GM23338 (cell line): Measurements from ENCODE around the gene HOXA2. TPM values are rescaled to one million over a fixed set of nuclear protein-coding genes. Genes with fewer than 3 reads are reported as not detected.

ENCODE experiments used
- ATAC-seq: fragments of 200-7000 bp; cut with Tn5 transposase; 3 replicates; pipeline ENCODE4 v1.9.1; 2020
- DNase-seq: peaks from one replicate; pipeline ENCODE4 v3.0.0-alpha.2; 2015; ENCODE audit warnings: low spot score
- H2AFZ ChIP-seq: fragments of 200-600 bp; sonication (generic); 2 replicates; pipeline ENCODE4 v1.8.0; 2016; ENCODE audit warnings: antibody characterized with exemption, mild to moderate bottlenecking, moderate library complexity
- H3F3A ChIP-seq: fragments of 200-600 bp; sonication (generic); replicated peaks from 2 replicates; pipeline ENCODE4 v1.8.0; 2017; ENCODE audit warnings: antibody characterized with exemption, mixed run types, low read depth
- H3K27ac ChIP-seq: fragments of 200-600 bp; sonication (generic); 2 replicates; pipeline ENCODE4 v1.6.1; 2016; ENCODE audit warnings: low read depth
- H3K27me3 ChIP-seq: fragments of 200-600 bp; sonication (generic); 2 replicates; pipeline ENCODE4 v1.8.0; 2016; ENCODE audit warnings: mild to moderate bottlenecking, mixed run types, moderate library complexity; ENCODE audit not compliant: insufficient read depth
- H3K36me3 ChIP-seq: fragments of 200-600 bp; sonication (generic); 2 replicates; pipeline ENCODE4 v1.8.0; 2016; ENCODE audit warnings: mild to moderate bottlenecking; ENCODE audit not compliant: insufficient read depth
- H3K4me1 ChIP-seq: fragments of 200-600 bp; sonication (generic); 2 replicates; pipeline ENCODE4 v1.8.0; 2016; ENCODE audit warnings: mild to moderate bottlenecking, moderate library complexity; ENCODE audit not compliant: insufficient read depth
- H3K4me2 ChIP-seq: fragments of 200-600 bp; sonication (generic); 2 replicates; pipeline ENCODE4 v1.7.1; 2017; ENCODE audit warnings: mixed run types
- H3K4me3 ChIP-seq: fragments of 200-600 bp; sonication (generic); 2 replicates; pipeline ENCODE4 v1.6.1; 2016; ENCODE audit warnings: mixed run types
- H3K79me2 ChIP-seq: fragments of 200-600 bp; sonication (generic); replicated peaks from 2 replicates; pipeline ENCODE4 v1.8.0; 2017; ENCODE audit warnings: mild to moderate bottlenecking; ENCODE audit not compliant: insufficient read depth
- H3K9me2 ChIP-seq: fragments of 200-600 bp; sonication (generic); 2 replicates; pipeline ENCODE4 v1.8.0; 2017; ENCODE audit not compliant: insufficient read depth
- H4K20me1 ChIP-seq: fragments of 200-600 bp; sonication (generic); replicated peaks from 2 replicates; pipeline ENCODE4 v1.8.0; 2017; ENCODE audit warnings: mild to moderate bottlenecking; ENCODE audit not compliant: insufficient read depth
- H3K27ac Mint-ChIP-seq: 2 replicates; pipeline ENCODE4 v1.8.0; 2020; ENCODE audit warnings: inconsistent platforms, mild to moderate bottlenecking, moderate library complexity, mixed read lengths
- H3K27me3 Mint-ChIP-seq: 3 replicates; pipeline ENCODE4 v1.8.0; 2022; ENCODE audit warnings: low read depth, mild to moderate bottlenecking, moderate library complexity, mixed read lengths, inconsistent platforms; ENCODE audit not compliant: insufficient read depth, poor library complexity
- H3K36me3 Mint-ChIP-seq: 3 replicates; pipeline ENCODE4 v1.8.0; 2021; ENCODE audit warnings: low read depth, mild to moderate bottlenecking, inconsistent platforms, moderate library complexity, mixed read lengths
- H3K4me1 Mint-ChIP-seq: 3 replicates; pipeline ENCODE4 v1.8.0; 2020; ENCODE audit warnings: mild to moderate bottlenecking, inconsistent platforms, mixed read lengths
- H3K4me3 Mint-ChIP-seq: 3 replicates; pipeline ENCODE4 v1.8.0; 2021; ENCODE audit warnings: moderate library complexity, mild to moderate bottlenecking, inconsistent platforms, mixed read lengths
- H3K9me3 Mint-ChIP-seq: 3 replicates; pipeline ENCODE4 v1.8.0; 2020; ENCODE audit warnings: moderate library complexity, mild to moderate bottlenecking, inconsistent platforms, mixed read lengths
- CREB1 ChIP-seq: fragments of 250-450 bp; sonication (Bioruptor Pico); IDR thresholded peaks from 2 replicates; pipeline ENCODE4 v1.5.0; 2020; ENCODE audit warnings: low read depth, mild to moderate bottlenecking, moderate library complexity
- CTCF ChIP-seq, 2 experiments: fragments of 200-600 bp in 1 of 2; sonication (generic) in 1 of 2; conservative IDR thresholded peaks; 2 replicates each; pipeline versions ENCODE4 v1.5.1 to v1.6.1; 2016 to 2017; ENCODE audit warnings: antibody characterized with exemption in 2 of 2, low read depth in 2 of 2, mild to moderate bottlenecking in 2 of 2, moderate library complexity in 1 of 2
- ETS1 ChIP-seq: IDR thresholded peaks from 2 replicates; pipeline ENCODE4 v1.6.1; 2016; ENCODE audit warnings: antibody characterized with exemption
- EZH2 ChIP-seq: fragments of 200-600 bp; sonication (generic); IDR thresholded peaks from one replicate; pipeline ENCODE4 v1.8.0; 2017; ENCODE audit warnings: antibody characterized with exemption, mild to moderate bottlenecking, low read depth; ENCODE audit not compliant: unreplicated experiment
- EZH2phosphoT487 ChIP-seq: fragments of 200-600 bp; sonication (generic); IDR thresholded peaks from one replicate; pipeline ENCODE4 v1.8.1; 2018; ENCODE audit warnings: antibody characterized with exemption; ENCODE audit not compliant: unreplicated experiment
- JUNB ChIP-seq: IDR thresholded peaks from one replicate; pipeline ENCODE4 v1.6.1; 2016; ENCODE audit warnings: antibody characterized with exemption; ENCODE audit not compliant: unreplicated experiment
- POLR2AphosphoS5 ChIP-seq: IDR thresholded peaks from 2 replicates; pipeline ENCODE4 v1.6.1; 2016; ENCODE audit warnings: antibody characterized with exemption, low read depth
- REST ChIP-seq: IDR thresholded peaks from one replicate; pipeline ENCODE4 v1.6.1; 2018; ENCODE audit warnings: antibody characterized with exemption; ENCODE audit not compliant: unreplicated experiment
- STAT1 ChIP-seq: IDR thresholded peaks from one replicate; pipeline ENCODE4 v1.6.1; 2016; ENCODE audit warnings: antibody characterized with exemption; ENCODE audit not compliant: unreplicated experiment
- ZNF114 ChIP-seq: fragments of 250-450 bp; sonication (Bioruptor Pico); IDR thresholded peaks from 2 replicates; pipeline ENCODE4 v1.5.0; 2020; ENCODE audit warnings: mild to moderate bottlenecking, moderate library complexity
- polyA plus RNA-seq: library from polyadenylated mRNA; unstranded; fragments of >200 nt; fragmentation: Nextera tagmentation; extraction: Ambion mirVana; gene quantifications from 2 replicates; pipeline ENCODE4 v1.2.1, GENCODE V29; 2016
- total RNA-seq: library from RNA; depleted of rRNA; stranded (reverse); fragments of >200 nt; shearing (Covaris generic); gene quantifications from 2 replicates; pipeline ENCODE4 v1.2.3, GENCODE V29; 2014

HOXA2 gene
- total and polyA plus RNA-seq, 2 experiments from 2014 or later = not detected

- TF ChIP-seq POLR2AphosphoS5 (no peak), JUNB (no peak), EZH2phosphoT487 (peak; percentile 77), EZH2 (peak; percentile 96)
Observed at GRCh38 chr7:27141137-27141922, 38.8 kb upstream of the HOXA2 start (continued).

- no peak for ATAC-seq
- H3K9me3 Mint-ChIP-seq = peaks cover 8% of the 10 kb centered on the region; the same call in 2 of the 3 replicates
- H3K27ac Mint-ChIP-seq = no peak overlapping the region
- 0 out of 2 replicates have a peak overlapping the region, but pooled peaks have one; percentile 51 for H3K4me3 ChIP-seq
- no peak overlapping the region for H3K4me3 Mint-ChIP-seq
- peak overlapping the region; percentile 77; the same call in 1 of the 2 replicates for H3K4me2 ChIP-seq
- no peak overlapping the region for H3K27ac ChIP-seq
- H2AFZ ChIP-seq = 0 out of 2 replicates have a peak overlapping the region, but pooled peaks have one; percentile 89
- peaks cover 41% of the 10 kb centered on the region for H3F3A ChIP-seq
- H3K27me3 Mint-ChIP-seq = peaks cover 100% of the 10 kb centered on the region
- no peak for DNase-seq
- H3K36me3 Mint-ChIP-seq = no peaks in the 10 kb centered on the region; the same call in 2 of the 3 replicates
- peaks cover 100% of the 10 kb centered on the region for H3K27me3 ChIP-seq
- H3K4me1 ChIP-seq = peaks cover 31% of the 10 kb centered on the region
- no peaks in the 10 kb centered on the region for H3K79me2 ChIP-seq
- H3K36me3 ChIP-seq = no peaks in the 10 kb centered on the region
- peaks cover 21% of the 10 kb centered on the region for H3K4me1 Mint-ChIP-seq
- TF ChIP-seq EZH2phosphoT487 (no peak), JUNB (no peak), CTCF (conservative IDR thresholded peaks at IDR 0.05; ENCODE audit: low read depth in 2 of 2) (no peak), EZH2 (peak; percentile 62), STAT1 (no peak), CREB1 (CRISPR knock-in tag) (no peak), REST (no peak), ETS1 (no peak), ZNF114 (CRISPR knock-in tag) (no peak)
- peaks cover 44% of the 10 kb centered on the region for H4K20me1 ChIP-seq
- H3K9me2 ChIP-seq = no peaks in the 10 kb centered on the region
Observed at GRCh38 chr7:27140126-27140857, 37.8 kb upstream of the HOXA2 start.
